A673 (cell line): Measurements from ENCODE around the gene TMX3. TPM values are rescaled to one million over a fixed set of nuclear protein-coding genes. Genes with fewer than 3 reads are reported as not detected.

Source experiments
- BruUV-seq: library from RNA; stranded (reverse); fragments of 400-500 nt; replicated peaks from 2 replicates; lab custom pipeline; 2021; lab: Mats Ljungman, UMichigan
- CTCF ChIA-PET: fragments of 300-600 bp; sonication (Branson Sonifier 250); formaldehyde crosslinking; loops from one replicate; lab custom pipeline; 2022; ENCODE audit warnings: antibody characterized with exemption; lab: Charles Lee
- POLR2A ChIA-PET: fragments of 300-600 bp; sonication (Branson Sonifier 250); formaldehyde crosslinking; loops from one replicate; lab custom pipeline; 2022; ENCODE audit warnings: antibody characterized with exemption; ENCODE audit not compliant: low non-redundant PET; lab: Charles Lee
- DNase-seq: peaks from one replicate; pipeline ENCODE4 v3.0.0-alpha.2; 2015; ENCODE audit warnings: low spot score
- H3K27ac ChIP-seq: fragments of 200-600 bp; sonication (generic); 2 replicates; pipeline ENCODE4 v1.5.1; 2016; ENCODE audit warnings: mixed run types, low read depth, mild to moderate bottlenecking, mixed read lengths, antibody characterized with exemption, low read length; ENCODE audit not compliant: poor library complexity, severe bottlenecking
- H3K27me3 ChIP-seq: fragments of 200-600 bp; sonication (generic); replicated peaks from 2 replicates; pipeline ENCODE4 v1.6.1; 2017; ENCODE audit warnings: mixed run types, low read depth, mild to moderate bottlenecking, mixed read lengths, antibody characterized with exemption, low read length; ENCODE audit not compliant: insufficient read depth, poor library complexity
- H3K36me3 ChIP-seq: fragments of 200-600 bp; sonication (generic); 2 replicates; pipeline ENCODE4 v1.6.1; 2016; ENCODE audit warnings: mixed run types, mild to moderate bottlenecking, mixed read lengths, antibody characterized with exemption, low read length; ENCODE audit not compliant: insufficient read depth, poor library complexity, severe bottlenecking
- H3K4me1 ChIP-seq: fragments of 200-600 bp; sonication (generic); 2 replicates; pipeline ENCODE4 v1.6.1; 2017; ENCODE audit warnings: mixed run types, mild to moderate bottlenecking, mixed read lengths, antibody characterized with exemption, low read length; ENCODE audit not compliant: insufficient read depth, poor library complexity, severe bottlenecking
- H3K4me3 ChIP-seq: fragments of 200-600 bp; sonication (generic); 2 replicates; pipeline ENCODE4 v1.5.1; 2016; ENCODE audit warnings: low read depth, mixed run types, mild to moderate bottlenecking, mixed read lengths, low read length; ENCODE audit not compliant: poor library complexity, severe bottlenecking
- H3K9me3 ChIP-seq: fragments of 200-600 bp; sonication (generic); 2 replicates; pipeline ENCODE4 v1.6.1; 2016; ENCODE audit warnings: mixed run types, low read depth, mild to moderate bottlenecking, mixed read lengths, antibody characterized with exemption, low read length; ENCODE audit not compliant: poor library complexity, severe bottlenecking
- CTCF ChIP-seq: fragments of 300-800, 200-600 bp; sonication (generic); conservative IDR thresholded peaks from 2 replicates; pipeline ENCODE4 v1.5.1; 2017; ENCODE audit warnings: low read depth, mild to moderate bottlenecking, antibody characterized with exemption, low read length, moderate library complexity, mixed read lengths
- EZH2 ChIP-seq: fragments of 200-600 bp; sonication (generic); IDR thresholded peaks from 2 replicates; pipeline ENCODE4 v1.6.1; 2017; ENCODE audit warnings: borderline replicate concordance, low read depth, mild to moderate bottlenecking, mixed read lengths, antibody characterized with exemption, low read length; ENCODE audit not compliant: poor library complexity, severe bottlenecking
- intact Hi-C: fragments of 100-400 bp; cut with micrococcal nuclease; formaldehyde crosslinking; loops from one replicate; pipeline ENCODE4 v1.10.0; 2022; ENCODE audit not compliant: unreplicated experiment
- total RNA-seq: library from RNA; stranded (reverse); gene quantifications from 2 replicates; pipeline ENCODE4 v1.2.3, GENCODE V29; 2021

TMX3 gene
- total RNA-seq, 1 experiment from 2014 or later = 56.0 TPM

GRCh38 chr18:68759308-68759707 is 44.4 kb upstream of the TMX3 start:
- CTCF ChIA-PET = no interaction called here
- no peak overlapping the region for H3K27ac ChIP-seq

GRCh38 chr18:68757126-68757525 is 42.2 kb upstream of the TMX3 start:
- BruUV-seq = no TSS peak
- no peak for DNase-seq
- no peaks in the 10 kb centered on the region for H3K36me3 ChIP-seq
- TF ChIP-seq EZH2 = no peak
- no peak for TF ChIP-seq CTCF
- CTCF ChIA-PET = no interaction called here
- intact Hi-C loops = no loop called here
- POLR2A ChIA-PET = no interaction called here
- no peak overlapping the region for H3K27ac ChIP-seq
- no peaks in the 10 kb centered on the region for H3K4me1 ChIP-seq
- peaks cover 25% of the 10 kb centered on the region for H3K9me3 ChIP-seq
- no peaks in the 10 kb centered on the region for H3K27me3 ChIP-seq
- no peak overlapping the region for H3K4me3 ChIP-seq

More at GRCh38 chr18:68759308-68759707, 44.4 kb upstream of the TMX3 start:
- intact Hi-C loops = no loop called here
- H3K27me3 ChIP-seq = no peaks in the 10 kb centered on the region
- BruUV-seq = no TSS peak
- H3K4me3 ChIP-seq = no peak overlapping the region
- peaks cover 18% of the 10 kb centered on the region for H3K9me3 ChIP-seq
- TF ChIP-seq CTCF = no peak
- no peak for TF ChIP-seq EZH2
- POLR2A ChIA-PET = no interaction called here
- H3K36me3 ChIP-seq = no peaks in the 10 kb centered on the region
- H3K4me1 ChIP-seq = peaks cover 4% of the 10 kb centered on the region
- DNase-seq = no peak

DNA sequence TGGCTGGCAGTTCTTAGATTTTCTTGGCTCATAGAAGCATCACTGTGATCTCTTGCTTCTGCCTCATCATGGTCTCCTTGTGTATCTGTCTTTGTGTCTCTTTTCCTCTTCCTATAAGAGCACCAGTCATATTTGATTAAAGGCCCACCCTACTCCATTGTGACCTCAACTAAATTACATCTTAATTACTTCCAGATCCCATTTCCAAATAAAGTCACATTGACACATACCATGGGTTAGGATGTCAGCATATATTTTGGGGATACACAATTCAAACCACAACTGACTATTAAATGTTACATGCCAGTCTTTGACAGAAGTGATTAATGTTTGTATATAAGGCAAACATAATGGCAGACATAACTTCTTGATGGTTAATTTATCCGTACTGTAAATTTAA is 27.3 kb upstream of the TMX3 start:
- CTCF ChIA-PET = no interaction called here
- Histone ChIP-seq H3K4me1 (no peaks in the 10 kb centered on the region), H3K27me3 (no peaks in the 10 kb centered on the region), H3K9me3 (no peaks in the 10 kb centered on the region), H3K36me3 (no peaks in the 10 kb centered on the region), H3K27ac (no peak overlapping the region), H3K4me3 (no peak overlapping the region)
- DNase-seq = peak; percentile 59
- TF ChIP-seq EZH2 (no peak), CTCF (no peak)
- intact Hi-C loops = no loop called here
- BruUV-seq = no TSS peak
- POLR2A ChIA-PET = no interaction called here
